PC-9 (cell line): ENCODE data around the gene MAML3. TPM values are rescaled to one million over a fixed set of nuclear protein-coding genes. Genes with fewer than 3 reads are reported as not detected.

Source experiments
- BruUV-seq: library from RNA; stranded (reverse); fragments of 400-500 nt; replicated peaks from 2 replicates; lab custom pipeline; 2021; lab: Mats Ljungman, UMichigan
- CTCF ChIA-PET: fragments of 300-600 bp; sonication (Branson Sonifier 250); formaldehyde crosslinking; loops from one replicate; lab custom pipeline; 2022; ENCODE audit warnings: antibody characterized with exemption; lab: Charles Lee
- POLR2A ChIA-PET: fragments of 300-600 bp; sonication (Branson Sonifier 250); formaldehyde crosslinking; loops from one replicate; lab custom pipeline; 2022; ENCODE audit warnings: antibody characterized with exemption; ENCODE audit not compliant: unreplicated experiment; lab: Charles Lee
- DNase-seq, 2 experiments: peaks; one replicate each; pipeline versions ENCODE4 v3.0.0 to v3.0.0-alpha.2; 2015 to 2022; ENCODE audit warnings: mixed read lengths in 1 of 2
- H2AFZ ChIP-seq: fragments of 200-600 bp; sonication (generic); 2 replicates; pipeline ENCODE4 v1.8.1; 2017; ENCODE audit warnings: antibody characterized with exemption
- H3F3A ChIP-seq: fragments of 200-600 bp; sonication (generic); 2 replicates; pipeline ENCODE4 v1.8.1; 2017; ENCODE audit warnings: antibody characterized with exemption, mild to moderate bottlenecking, low read depth; ENCODE audit not compliant: insufficient read depth
- H3K27ac ChIP-seq: fragments of 200-600 bp; sonication (generic); 2 replicates; pipeline ENCODE4 v1.6.1; 2016; ENCODE audit warnings: mixed run types
- H3K27me3 ChIP-seq: fragments of 200-600 bp; sonication (generic); 2 replicates; pipeline ENCODE4 v1.6.1; 2016; ENCODE audit warnings: low read depth, mixed run types; ENCODE audit not compliant: insufficient read depth
- H3K36me3 ChIP-seq: fragments of 200-600 bp; sonication (generic); 2 replicates; pipeline ENCODE4 v1.6.1; 2016; ENCODE audit warnings: low read depth, mixed run types
- H3K4me1 ChIP-seq: fragments of 200-600 bp; sonication (generic); replicated peaks from 2 replicates; pipeline ENCODE4 v1.6.1; 2016; ENCODE audit warnings: mixed run types; ENCODE audit not compliant: insufficient read depth
- H3K4me2 ChIP-seq: fragments of 200-600 bp; sonication (generic); 2 replicates; pipeline ENCODE4 v1.6.1; 2017; ENCODE audit warnings: mixed run types
- H3K4me3 ChIP-seq: fragments of 200-600 bp; sonication (generic); 2 replicates; pipeline ENCODE4 v1.6.1; 2016; ENCODE audit warnings: mixed run types
- H3K79me2 ChIP-seq: fragments of 200-600 bp; sonication (generic); 2 replicates; pipeline ENCODE4 v1.6.1; 2017; ENCODE audit warnings: low read depth, mixed run types
- H3K9me2 ChIP-seq: fragments of 200-600 bp; sonication (generic); 2 replicates; pipeline ENCODE4 v1.8.1; 2017; ENCODE audit warnings: mild to moderate bottlenecking; ENCODE audit not compliant: insufficient read depth
- H3K9me3 ChIP-seq: fragments of 200-600 bp; sonication (generic); 2 replicates; pipeline ENCODE4 v1.8.1; 2016; ENCODE audit warnings: low read depth; ENCODE audit not compliant: insufficient read depth
- H4K20me1 ChIP-seq: fragments of 200-600 bp; sonication (generic); 2 replicates; pipeline ENCODE4 v1.8.1; 2017; ENCODE audit not compliant: insufficient read depth
- EZH2 ChIP-seq: fragments of 200-600 bp; sonication (generic); IDR thresholded peaks from 2 replicates; pipeline ENCODE4 v1.8.0; 2017; ENCODE audit warnings: antibody characterized with exemption, low read depth
- intact Hi-C: fragments of 100-400 bp; cut with micrococcal nuclease; formaldehyde crosslinking; loops from one replicate; pipeline ENCODE4 v1.10.0; 2022; ENCODE audit not compliant: unreplicated experiment
- total RNA-seq: library from RNA; stranded (reverse); gene quantifications from 2 replicates; pipeline ENCODE4 v1.2.3, GENCODE V29; 2021
- TF ChIP-seq, protein P1 (sequence below): fragments of 200-600 bp; sonication (generic); conservative IDR thresholded peaks from 2 replicates; pipeline ENCODE4 v1.6.1; 2017; ENCODE audit warnings: mixed run types, antibody characterized with exemption, mild to moderate bottlenecking, moderate library complexity

The MAML3 gene
- total RNA-seq, 1 experiment from 2014 or later: 15.2 TPM

DNA sequence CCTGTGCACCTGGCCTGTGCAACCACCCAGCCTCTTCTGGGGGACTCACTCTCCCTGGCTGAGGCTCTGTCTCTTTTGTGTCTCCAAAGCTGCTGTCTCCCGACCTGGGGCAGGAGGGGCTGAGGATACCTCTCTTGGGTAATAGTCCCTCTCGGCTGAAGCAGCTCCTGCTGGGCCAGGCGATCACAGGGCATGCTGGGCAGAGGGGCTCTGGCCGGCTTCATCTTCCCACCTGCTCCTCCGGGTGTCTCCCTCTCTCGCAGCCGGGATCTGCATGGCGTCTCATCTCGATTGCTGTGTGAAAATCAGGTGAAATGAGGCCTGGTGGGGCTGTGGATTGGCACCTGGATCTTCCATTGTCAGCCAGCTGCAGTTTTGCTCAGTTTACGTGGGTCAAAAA lies 435.2 kb downstream of the MAML3 start:
- BruUV-seq: no TSS peak
- Histone ChIP-seq H3K27ac (no peak overlapping the region), H3K4me3 (no peak overlapping the region), H3K9me2 (no peaks in the 10 kb centered on the region), H3K4me2 (no peak overlapping the region), H3K36me3 (no peaks in the 10 kb centered on the region), H2AFZ (no peak overlapping the region), H3K4me1 (no peaks in the 10 kb centered on the region), H3K27me3 (no peaks in the 10 kb centered on the region), H3K9me3 (no peaks in the 10 kb centered on the region), H4K20me1 (no peaks in the 10 kb centered on the region), H3F3A (no peaks in the 10 kb centered on the region), H3K79me2 (no peaks in the 10 kb centered on the region)
- no peak for DNase-seq
- POLR2A ChIA-PET: interaction anchor here (0.6 kb wide), 1 partner anchor 53 kb away, joined by 6 read pairs; no protein-coding TSS in a partner anchor
- CTCF ChIA-PET: no interaction called here
- intact Hi-C loops: no loop called here
- TF ChIP-seq, protein P1, sequence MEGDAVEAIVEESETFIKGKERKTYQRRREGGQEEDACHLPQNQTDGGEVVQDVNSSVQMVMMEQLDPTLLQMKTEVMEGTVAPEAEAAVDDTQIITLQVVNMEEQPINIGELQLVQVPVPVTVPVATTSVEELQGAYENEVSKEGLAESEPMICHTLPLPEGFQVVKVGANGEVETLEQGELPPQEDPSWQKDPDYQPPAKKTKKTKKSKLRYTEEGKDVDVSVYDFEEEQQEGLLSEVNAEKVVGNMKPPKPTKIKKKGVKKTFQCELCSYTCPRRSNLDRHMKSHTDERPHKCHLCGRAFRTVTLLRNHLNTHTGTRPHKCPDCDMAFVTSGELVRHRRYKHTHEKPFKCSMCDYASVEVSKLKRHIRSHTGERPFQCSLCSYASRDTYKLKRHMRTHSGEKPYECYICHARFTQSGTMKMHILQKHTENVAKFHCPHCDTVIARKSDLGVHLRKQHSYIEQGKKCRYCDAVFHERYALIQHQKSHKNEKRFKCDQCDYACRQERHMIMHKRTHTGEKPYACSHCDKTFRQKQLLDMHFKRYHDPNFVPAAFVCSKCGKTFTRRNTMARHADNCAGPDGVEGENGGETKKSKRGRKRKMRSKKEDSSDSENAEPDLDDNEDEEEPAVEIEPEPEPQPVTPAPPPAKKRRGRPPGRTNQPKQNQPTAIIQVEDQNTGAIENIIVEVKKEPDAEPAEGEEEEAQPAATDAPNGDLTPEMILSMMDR: no peak
- TF ChIP-seq EZH2: no peak

DNA sequence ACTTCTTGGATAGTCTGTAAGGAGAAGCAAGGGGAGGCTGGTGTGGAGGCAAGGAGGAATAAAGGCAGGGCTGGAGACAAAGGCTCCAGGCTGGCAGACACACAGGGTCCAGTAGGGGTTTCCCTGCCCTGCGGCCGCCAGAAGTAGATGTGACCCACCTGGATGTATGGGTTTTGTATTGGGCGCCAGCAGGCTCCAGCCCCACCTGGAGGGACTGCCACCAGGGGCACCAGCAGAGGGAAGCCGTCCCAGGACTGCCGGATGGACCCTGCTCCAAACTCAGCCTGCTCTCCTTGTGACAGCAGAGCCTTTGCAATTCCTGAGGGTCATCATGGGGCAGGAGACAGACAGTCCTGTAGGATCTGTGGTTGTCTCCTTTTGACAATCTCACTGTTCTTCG lies 435.6 kb downstream of the MAML3 start:
- ChIA-PET POLR2A (no interaction called here), CTCF (no interaction called here)
- Histone ChIP-seq H3K36me3 (no peaks in the 10 kb centered on the region), H2AFZ (no peak overlapping the region), H3K27ac (no peak overlapping the region), H3K27me3 (no peaks in the 10 kb centered on the region), H4K20me1 (no peaks in the 10 kb centered on the region), H3K9me3 (no peaks in the 10 kb centered on the region), H3F3A (no peaks in the 10 kb centered on the region), H3K4me1 (no peaks in the 10 kb centered on the region), H3K79me2 (no peaks in the 10 kb centered on the region), H3K4me3 (no peak overlapping the region), H3K4me2 (no peak overlapping the region), H3K9me2 (no peaks in the 10 kb centered on the region)
- BruUV-seq: no TSS peak
- intact Hi-C loops: no loop called here
- no peak for DNase-seq
- TF ChIP-seq, protein P1: no peak
- TF ChIP-seq EZH2: no peak

DNA sequence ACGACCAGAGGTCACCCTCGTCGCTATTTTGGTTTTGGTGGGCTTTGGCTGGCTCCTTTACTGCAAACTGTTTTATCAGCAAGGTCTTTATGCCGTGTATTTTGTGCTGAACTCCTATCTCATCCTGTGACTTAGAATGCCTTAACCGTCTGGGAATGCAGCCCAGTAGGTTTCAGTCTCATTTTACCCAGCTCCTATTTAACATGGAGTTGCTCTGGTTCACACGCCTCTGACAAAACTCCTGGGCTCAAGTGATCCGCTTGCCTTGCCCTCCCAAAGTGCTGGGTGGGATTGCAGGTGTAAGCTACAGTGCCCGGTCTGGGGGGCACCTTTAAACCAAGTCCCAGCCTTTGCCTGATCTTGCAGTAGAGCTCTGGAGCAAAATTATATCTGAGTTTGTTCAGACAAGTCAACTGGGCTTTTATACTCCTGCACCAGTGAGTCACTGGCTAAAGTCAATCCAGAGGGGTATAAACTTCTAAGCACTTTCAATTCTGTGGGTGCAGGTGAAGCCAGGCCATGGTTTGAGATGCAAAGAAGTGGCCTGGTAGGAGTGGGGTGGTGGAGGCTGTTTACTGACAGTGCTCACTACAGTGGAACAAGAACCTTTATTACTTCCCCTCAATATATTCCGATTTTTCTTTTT lies 438.1 kb downstream of the MAML3 start:
- Histone ChIP-seq H3K4me3 (no peak overlapping the region), H3K27me3 (no peaks in the 10 kb centered on the region), H3K27ac (no peak overlapping the region), H4K20me1 (no peaks in the 10 kb centered on the region), H3K9me3 (no peaks in the 10 kb centered on the region), H3F3A (no peaks in the 10 kb centered on the region), H2AFZ (no peak overlapping the region), H3K9me2 (no peaks in the 10 kb centered on the region), H3K79me2 (no peaks in the 10 kb centered on the region), H3K4me2 (no peak overlapping the region), H3K36me3 (no peaks in the 10 kb centered on the region), H3K4me1 (no peaks in the 10 kb centered on the region)
- ChIA-PET POLR2A (no interaction called here), CTCF (no interaction called here)
- intact Hi-C loops: no loop called here
- BruUV-seq: no TSS peak
- no peak for DNase-seq
- TF ChIP-seq, protein P1: no peak
- TF ChIP-seq EZH2: no peak
